ENCODE results near the gene MTREX.

Gene MTREX

DNA sequence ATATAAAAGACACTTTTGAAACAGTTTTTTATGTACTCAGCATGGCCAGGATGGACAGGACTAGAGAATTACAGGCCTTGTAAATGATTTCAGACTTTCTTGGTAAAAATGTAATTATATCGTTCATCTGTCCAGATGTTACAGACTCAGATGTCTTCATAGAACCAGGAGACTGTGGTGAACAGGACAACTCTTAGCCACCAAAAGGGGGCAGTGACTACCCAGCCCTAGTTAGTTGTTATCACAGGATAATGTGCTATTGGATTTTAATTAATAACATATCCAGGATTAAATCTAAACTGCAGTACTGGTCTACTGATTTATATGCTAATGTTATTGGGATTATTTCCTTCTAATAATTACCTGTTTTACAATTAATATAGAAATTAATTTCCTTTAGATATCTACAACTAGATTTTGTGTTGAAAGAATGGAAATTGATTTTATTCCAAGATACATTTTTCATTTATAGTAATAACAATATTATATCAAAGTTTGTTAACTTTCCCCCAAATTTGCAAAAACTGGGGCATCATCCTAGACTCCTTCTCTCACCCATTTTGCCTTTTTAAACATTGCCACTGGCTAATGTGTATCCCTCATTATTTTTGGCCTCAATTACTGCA is 99.4 kb downstream of the MTREX start:
- TF ChIP-seq, protein P1, sequence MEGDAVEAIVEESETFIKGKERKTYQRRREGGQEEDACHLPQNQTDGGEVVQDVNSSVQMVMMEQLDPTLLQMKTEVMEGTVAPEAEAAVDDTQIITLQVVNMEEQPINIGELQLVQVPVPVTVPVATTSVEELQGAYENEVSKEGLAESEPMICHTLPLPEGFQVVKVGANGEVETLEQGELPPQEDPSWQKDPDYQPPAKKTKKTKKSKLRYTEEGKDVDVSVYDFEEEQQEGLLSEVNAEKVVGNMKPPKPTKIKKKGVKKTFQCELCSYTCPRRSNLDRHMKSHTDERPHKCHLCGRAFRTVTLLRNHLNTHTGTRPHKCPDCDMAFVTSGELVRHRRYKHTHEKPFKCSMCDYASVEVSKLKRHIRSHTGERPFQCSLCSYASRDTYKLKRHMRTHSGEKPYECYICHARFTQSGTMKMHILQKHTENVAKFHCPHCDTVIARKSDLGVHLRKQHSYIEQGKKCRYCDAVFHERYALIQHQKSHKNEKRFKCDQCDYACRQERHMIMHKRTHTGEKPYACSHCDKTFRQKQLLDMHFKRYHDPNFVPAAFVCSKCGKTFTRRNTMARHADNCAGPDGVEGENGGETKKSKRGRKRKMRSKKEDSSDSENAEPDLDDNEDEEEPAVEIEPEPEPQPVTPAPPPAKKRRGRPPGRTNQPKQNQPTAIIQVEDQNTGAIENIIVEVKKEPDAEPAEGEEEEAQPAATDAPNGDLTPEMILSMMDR (IDR thresholded peaks at IDR 0.05; ENCODE audit: low read depth, low read length, poor library complexity, severe bottlenecking) = peak; percentile 60
- TF ChIP-seq EZH2phosphoT487 (IDR thresholded peaks at IDR 0.05; ENCODE audit: borderline replicate concordance, low read length) = no peak
- no peak overlapping the region for H3K27ac ChIP-seq (ENCODE audit: low read depth, low read length)
- no peak overlapping the region for H3K4me3 ChIP-seq (ENCODE audit: low read length)
- peaks cover 67% of the 10 kb centered on the region for H3K36me3 ChIP-seq (ENCODE audit: control insufficient read depth, low read length)
- no peaks in the 10 kb centered on the region for H3K9me2 ChIP-seq (replicated peaks; ENCODE audit: control insufficient read depth, low read length)
- H4K20me1 ChIP-seq (ENCODE audit: control insufficient read depth, insufficient read depth, low read depth, low read length) = no peaks in the 10 kb centered on the region
- no peaks in the 10 kb centered on the region for H3K79me2 ChIP-seq (ENCODE audit: control insufficient read depth, low read length)
- no peaks in the 10 kb centered on the region for H3F3A ChIP-seq (ENCODE audit: control insufficient read depth, insufficient read depth)
- no peaks in the 10 kb centered on the region for H3K9me3 ChIP-seq (ENCODE audit: control insufficient read depth, insufficient read depth, low read length)
- H3K4me1 ChIP-seq (ENCODE audit: control insufficient read depth, low read length) = no peaks in the 10 kb centered on the region
- H3K27me3 ChIP-seq (ENCODE audit: control insufficient read depth, low read length) = no peaks in the 10 kb centered on the region
- H3K4me2 ChIP-seq (ENCODE audit: low read length) = no peak overlapping the region

DNA sequence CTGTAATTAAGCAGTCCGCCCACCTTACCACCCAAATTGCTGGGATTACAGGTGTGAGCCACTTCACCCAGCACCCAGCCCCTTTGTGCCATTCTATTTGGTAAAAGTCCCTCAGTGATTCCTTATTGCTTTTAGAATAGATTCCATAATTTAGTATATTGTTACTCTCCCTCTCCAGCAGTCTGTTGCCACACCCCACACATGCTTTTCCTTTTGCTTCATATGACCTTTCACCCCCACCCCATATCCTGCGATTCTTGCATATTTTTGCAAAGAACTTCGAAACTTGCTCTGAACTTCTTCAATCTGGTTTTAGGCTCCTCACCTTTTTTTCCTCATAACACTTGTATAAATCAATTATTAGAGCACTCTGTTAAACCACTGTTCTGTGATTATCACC is 100.2 kb downstream of the MTREX start:
- H3K27me3 ChIP-seq (ENCODE audit: control insufficient read depth, low read length) = no peaks in the 10 kb centered on the region
- H4K20me1 ChIP-seq (ENCODE audit: control insufficient read depth, insufficient read depth, low read depth, low read length) = no peaks in the 10 kb centered on the region
- H3K4me3 ChIP-seq (ENCODE audit: low read length) = no peak overlapping the region
- H3K79me2 ChIP-seq (ENCODE audit: control insufficient read depth, low read length) = no peaks in the 10 kb centered on the region
- TF ChIP-seq EZH2phosphoT487 (IDR thresholded peaks at IDR 0.05; ENCODE audit: borderline replicate concordance, low read length) = no peak
- TF ChIP-seq, protein P1 (IDR thresholded peaks at IDR 0.05; ENCODE audit: low read depth, low read length, poor library complexity, severe bottlenecking) = no peak
- no peaks in the 10 kb centered on the region for H3K4me1 ChIP-seq (ENCODE audit: control insufficient read depth, low read length)
- H3K9me2 ChIP-seq (replicated peaks; ENCODE audit: control insufficient read depth, low read length) = no peaks in the 10 kb centered on the region
- H3K4me2 ChIP-seq (ENCODE audit: low read length) = no peak overlapping the region
- no peak overlapping the region for H3K27ac ChIP-seq (ENCODE audit: low read depth, low read length)
- no peaks in the 10 kb centered on the region for H3K9me3 ChIP-seq (ENCODE audit: control insufficient read depth, insufficient read depth, low read length)
- H3K36me3 ChIP-seq (ENCODE audit: control insufficient read depth, low read length) = peaks cover 68% of the 10 kb centered on the region
- H3F3A ChIP-seq (ENCODE audit: control insufficient read depth, insufficient read depth) = 0 out of 2 replicates have a peak, but pooled peaks cover 3% of the 10 kb centered on the region

DNA sequence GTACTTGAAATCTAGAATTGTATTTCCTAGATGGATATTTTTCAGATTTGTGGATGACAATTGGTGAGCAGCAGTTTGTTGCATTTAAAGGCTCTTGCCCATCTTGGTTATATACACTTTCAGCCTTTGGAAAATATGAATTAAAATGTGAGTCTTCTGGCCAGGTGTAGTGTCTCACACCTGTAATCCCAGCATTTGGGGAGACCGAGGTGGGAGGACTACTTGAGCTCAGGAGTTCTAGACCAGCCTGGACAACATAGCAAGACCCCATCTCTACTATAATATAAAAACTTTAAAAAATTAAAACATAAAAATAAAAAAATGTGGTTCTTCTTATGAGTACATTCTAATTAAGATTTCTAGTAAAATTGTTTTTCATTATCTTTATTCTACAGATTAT is 102.0 kb downstream of the MTREX start:
- 0 out of 2 replicates have a peak, but pooled peaks cover 3% of the 10 kb centered on the region for H3F3A ChIP-seq (ENCODE audit: control insufficient read depth, insufficient read depth)
- H4K20me1 ChIP-seq (ENCODE audit: control insufficient read depth, insufficient read depth, low read depth, low read length) = no peaks in the 10 kb centered on the region
- no peaks in the 10 kb centered on the region for H3K4me1 ChIP-seq (ENCODE audit: control insufficient read depth, low read length)
- no peaks in the 10 kb centered on the region for H3K79me2 ChIP-seq (ENCODE audit: control insufficient read depth, low read length)
- no peaks in the 10 kb centered on the region for H3K9me2 ChIP-seq (replicated peaks; ENCODE audit: control insufficient read depth, low read length)
- no peaks in the 10 kb centered on the region for H3K27me3 ChIP-seq (ENCODE audit: control insufficient read depth, low read length)
- no peak overlapping the region for H3K27ac ChIP-seq (ENCODE audit: low read depth, low read length)
- H3K4me3 ChIP-seq (ENCODE audit: low read length) = no peak overlapping the region
- TF ChIP-seq EZH2phosphoT487 (IDR thresholded peaks at IDR 0.05; ENCODE audit: borderline replicate concordance, low read length) = no peak
- H3K9me3 ChIP-seq (ENCODE audit: control insufficient read depth, insufficient read depth, low read length) = no peaks in the 10 kb centered on the region
- H3K4me2 ChIP-seq (ENCODE audit: low read length) = no peak overlapping the region
- H3K36me3 ChIP-seq (ENCODE audit: control insufficient read depth, low read length) = peaks cover 69% of the 10 kb centered on the region

DNA sequence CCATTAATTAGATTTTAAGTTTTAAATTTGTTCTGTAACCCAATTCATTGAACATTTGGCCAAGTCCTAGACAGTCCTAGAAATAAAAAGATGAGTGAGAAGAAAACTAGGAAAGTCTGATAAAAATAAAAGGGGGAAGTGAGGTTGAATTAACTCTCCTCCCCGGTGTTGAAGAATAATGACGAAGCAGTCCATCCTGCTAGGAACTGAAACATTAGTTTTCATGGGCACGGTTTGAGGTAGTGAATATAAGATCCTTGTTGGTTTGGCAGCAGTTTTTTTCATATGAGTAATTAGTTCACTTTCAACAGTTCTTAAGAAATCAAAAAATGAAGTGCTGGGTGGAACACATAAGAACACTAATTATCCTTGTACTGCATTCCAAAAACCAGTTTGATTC is 103.1 kb downstream of the MTREX start:
- H3K9me2 ChIP-seq (replicated peaks; ENCODE audit: control insufficient read depth, low read length) = no peaks in the 10 kb centered on the region
- no peak overlapping the region for H3K27ac ChIP-seq (ENCODE audit: low read depth, low read length)
- H4K20me1 ChIP-seq (ENCODE audit: control insufficient read depth, insufficient read depth, low read depth, low read length) = no peaks in the 10 kb centered on the region
- no peak overlapping the region for H3K4me3 ChIP-seq (ENCODE audit: low read length)
- no peak overlapping the region for H3K4me2 ChIP-seq (ENCODE audit: low read length)
- H3K9me3 ChIP-seq (ENCODE audit: control insufficient read depth, insufficient read depth, low read length) = no peaks in the 10 kb centered on the region
- H3K36me3 ChIP-seq (ENCODE audit: control insufficient read depth, low read length) = peaks cover 70% of the 10 kb centered on the region
- no peaks in the 10 kb centered on the region for H3K4me1 ChIP-seq (ENCODE audit: control insufficient read depth, low read length)
- H3F3A ChIP-seq (ENCODE audit: control insufficient read depth, insufficient read depth) = 0 out of 2 replicates have a peak, but pooled peaks cover 3% of the 10 kb centered on the region
- TF ChIP-seq EZH2phosphoT487 (IDR thresholded peaks at IDR 0.05; ENCODE audit: borderline replicate concordance, low read length) = no peak
- TF ChIP-seq, protein P1 (IDR thresholded peaks at IDR 0.05; ENCODE audit: low read depth, low read length, poor library complexity, severe bottlenecking) = no peak
- no peaks in the 10 kb centered on the region for H3K79me2 ChIP-seq (ENCODE audit: control insufficient read depth, low read length)
- H3K27me3 ChIP-seq (ENCODE audit: control insufficient read depth, low read length) = no peaks in the 10 kb centered on the region
